ENCODE measurements around the gene ATP6V1B1. TPM values are rescaled to one million over a fixed set of nuclear protein-coding genes. Genes with fewer than 3 reads are reported as not detected.
A peak's percentile ranks its signal among the peaks of the same experiment; 100 is the strongest.

The ATP6V1B1 gene
- total and polyA plus RNA-seq, 9 of the 15 experiments (the other 6 are each of a cell fraction or from before 2014, with no cell fraction given), result not detected

DNA sequence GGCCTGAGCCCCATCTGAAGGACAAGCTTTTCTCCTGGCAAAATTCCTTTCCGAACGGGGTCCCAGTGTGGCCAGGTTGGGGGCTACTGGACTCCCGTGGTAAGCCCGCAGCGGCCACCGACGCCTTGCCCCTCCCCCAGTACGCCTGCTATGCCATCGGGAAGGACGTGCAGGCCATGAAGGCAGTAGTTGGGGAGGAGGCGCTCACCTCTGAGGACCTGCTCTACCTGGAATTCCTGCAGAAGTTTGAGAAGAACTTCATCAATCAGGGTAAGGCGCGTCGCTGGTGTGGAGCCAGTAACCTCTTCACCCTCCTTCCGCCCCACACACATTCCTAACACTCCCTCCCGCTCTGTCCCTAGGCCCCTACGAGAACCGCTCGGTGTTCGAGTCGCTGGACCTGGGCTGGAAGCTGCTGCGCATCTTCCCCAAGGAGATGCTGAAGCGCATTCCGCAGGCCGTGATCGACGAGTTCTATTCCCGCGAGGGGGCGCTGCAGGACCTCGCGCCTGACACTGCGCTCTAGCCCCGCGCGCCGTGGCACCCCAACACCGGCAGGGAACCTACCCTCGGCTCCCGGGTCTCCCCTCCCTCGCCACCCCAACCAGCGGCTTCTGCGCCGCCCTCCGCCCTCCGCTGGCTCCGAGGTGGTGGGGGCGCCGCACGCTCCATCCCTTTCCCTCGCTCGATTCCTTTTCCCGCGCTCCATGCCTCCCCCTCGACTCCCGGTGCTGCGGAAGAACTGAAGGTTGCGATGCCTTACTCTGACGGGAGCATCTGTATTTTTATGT lies 29.1 kb downstream of the ATP6V1B1 start (continued):
- peak; percentile 78 to 89 for TF ChIP-seq E2F6 (IDR thresholded peaks at IDR 0.05; ENCODE audit: borderline replicate concordance in 1 of 2, extremely low read depth in 1 of 2, insufficient read depth in 1 of 2, insufficient read length in 1 of 2, low read depth in 1 of 2, low read length in 1 of 2, poor library complexity in 1 of 2, severe bottlenecking in 1 of 2)
- peak; percentile 65 for TF ChIP-seq HNRNPLL (IDR thresholded peaks at IDR 0.05; ENCODE audit: low read depth, low read length, poor library complexity, severe bottlenecking)
- 0 out of 2 replicates have a peak, but pooled peaks have one; percentile 10 for TF ChIP-seq ZBTB40 (IDR thresholded peaks at IDR 0.05)
- TF ChIP-seq ZBTB40 (CRISPR knock-in tag; IDR thresholded peaks at IDR 0.05), result no peak
- TF ChIP-seq MAZ (CRISPR knock-in tag; conservative IDR thresholded peaks at IDR 0.05 in 1 of 2, IDR thresholded peaks at IDR 0.05 in 1 of 2), result peak; percentile 41 to 62
- TF ChIP-seq RCOR1 (IDR thresholded peaks at IDR 0.05; ENCODE audit: borderline replicate concordance in 1 of 2, low read depth in 2 of 2, low read length in 2 of 2), result peak in 1 of 2 experiments; percentile 86; a peak in 2 of 4 replicates
- peak in 1 of 2 experiments; percentile 52; a peak in 2 of 4 replicates for TF ChIP-seq HDAC1 (IDR thresholded peaks at IDR 0.05)
- TF ChIP-seq TEAD1 (CRISPR knock-in tag; IDR thresholded peaks at IDR 0.05), result peak; percentile 36 to 87; a peak in 3 of 4 replicates
- no peak for TF ChIP-seq KLF10 (CRISPR knock-in tag; IDR thresholded peaks at IDR 0.05)
- peak; percentile 88 to 92 (median 91) for TF ChIP-seq CTCF (IDR thresholded peaks at IDR 0.05 in 2 of 3, conservative IDR thresholded peaks at IDR 0.05 in 1 of 3; ENCODE audit: insufficient read depth in 2 of 3, low read depth in 1 of 3, low read length in 3 of 3)
